Subcutaneous adipose tissue (tissue), 4 donors: ENCODE data around the gene THAP4. TPM values are rescaled to one million over a fixed set of nuclear protein-coding genes. Genes with fewer than 3 reads are reported as not detected.

Experiments
- total RNA-seq, 4 donors: library from RNA; depleted of rRNA; stranded (reverse); fragments of >200 nt; gene quantifications; one replicate each; pipeline ENCODE4 v1.1.0, GENCODE V29; 2016
- TF ChIP-seq, protein P1 (sequence below): fragments of 450-650 bp; IDR thresholded peaks from one replicate; pipeline ENCODE4 v1.5.1; 2016; ENCODE audit warnings: low read depth, mild to moderate bottlenecking, control low read depth, antibody characterized with exemption, moderate library complexity

THAP4 gene
- total RNA-seq, 4 donors from 2014 or later: 24.8 to 54.3 (median 31.1) TPM

DNA sequence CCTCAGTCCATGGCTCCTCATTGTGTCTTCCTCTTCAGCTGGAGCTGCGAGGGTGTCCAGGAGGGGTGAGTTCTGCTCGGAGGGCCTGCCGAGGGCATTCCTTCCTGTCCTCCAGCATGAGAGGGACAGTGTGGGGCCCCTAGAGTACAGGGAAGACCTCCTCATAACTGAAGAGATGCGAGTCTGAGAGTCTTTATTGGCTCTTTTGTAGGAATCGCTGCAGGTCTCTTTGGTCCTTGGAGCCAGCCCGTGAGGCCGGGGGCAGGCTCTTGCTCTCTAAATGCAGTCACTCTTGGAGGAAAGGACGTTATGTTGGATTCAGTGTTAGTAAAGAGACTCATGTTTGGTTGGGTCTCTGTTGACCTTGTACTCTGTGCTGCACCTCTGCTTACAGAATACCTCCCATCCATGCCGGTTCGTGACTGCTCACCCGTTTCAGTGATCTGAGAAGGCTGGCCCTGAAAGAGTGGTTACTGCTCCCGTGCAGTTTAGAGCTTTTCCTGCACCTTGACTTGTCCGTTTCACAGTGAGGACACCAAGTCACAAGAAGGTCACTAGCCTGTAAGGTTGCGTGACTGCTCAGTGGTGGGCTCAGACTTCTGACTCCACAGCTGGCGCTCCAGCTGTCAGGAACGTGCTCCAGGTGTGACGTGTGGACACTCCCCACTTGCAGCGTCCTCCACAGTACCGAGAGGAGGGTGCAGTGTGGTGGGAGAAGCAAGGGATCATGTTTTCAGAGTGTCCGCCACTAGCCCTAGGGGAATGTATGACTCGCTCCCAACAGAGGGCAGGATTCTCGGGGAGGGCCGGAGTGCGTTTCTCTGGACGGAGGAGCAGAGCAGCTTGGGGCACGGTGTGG lies 8.3 kb upstream of the THAP4 start:
- TF ChIP-seq, protein P1, sequence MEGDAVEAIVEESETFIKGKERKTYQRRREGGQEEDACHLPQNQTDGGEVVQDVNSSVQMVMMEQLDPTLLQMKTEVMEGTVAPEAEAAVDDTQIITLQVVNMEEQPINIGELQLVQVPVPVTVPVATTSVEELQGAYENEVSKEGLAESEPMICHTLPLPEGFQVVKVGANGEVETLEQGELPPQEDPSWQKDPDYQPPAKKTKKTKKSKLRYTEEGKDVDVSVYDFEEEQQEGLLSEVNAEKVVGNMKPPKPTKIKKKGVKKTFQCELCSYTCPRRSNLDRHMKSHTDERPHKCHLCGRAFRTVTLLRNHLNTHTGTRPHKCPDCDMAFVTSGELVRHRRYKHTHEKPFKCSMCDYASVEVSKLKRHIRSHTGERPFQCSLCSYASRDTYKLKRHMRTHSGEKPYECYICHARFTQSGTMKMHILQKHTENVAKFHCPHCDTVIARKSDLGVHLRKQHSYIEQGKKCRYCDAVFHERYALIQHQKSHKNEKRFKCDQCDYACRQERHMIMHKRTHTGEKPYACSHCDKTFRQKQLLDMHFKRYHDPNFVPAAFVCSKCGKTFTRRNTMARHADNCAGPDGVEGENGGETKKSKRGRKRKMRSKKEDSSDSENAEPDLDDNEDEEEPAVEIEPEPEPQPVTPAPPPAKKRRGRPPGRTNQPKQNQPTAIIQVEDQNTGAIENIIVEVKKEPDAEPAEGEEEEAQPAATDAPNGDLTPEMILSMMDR: no peak

DNA sequence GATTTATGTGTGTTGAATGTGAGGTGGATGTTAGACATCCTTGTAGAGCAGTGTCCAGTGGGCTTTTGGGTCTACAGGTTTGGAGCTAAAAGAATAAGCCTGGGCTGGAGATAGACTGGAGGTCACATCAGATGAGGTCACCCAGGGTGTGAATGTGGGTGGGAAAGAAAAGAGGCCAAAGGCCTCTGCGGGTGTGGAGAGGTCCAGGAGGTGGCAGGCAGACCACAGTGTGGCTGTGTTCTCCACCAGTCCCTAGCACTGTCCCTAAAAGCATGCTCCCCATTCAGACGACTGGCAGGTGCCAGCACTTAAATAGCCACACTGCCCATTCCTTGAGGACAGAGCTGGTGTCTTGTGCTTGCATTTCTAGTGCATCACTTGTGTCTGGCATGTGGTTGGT lies 4.7 kb upstream of the THAP4 start:
- TF ChIP-seq, protein P1: no peak

DNA sequence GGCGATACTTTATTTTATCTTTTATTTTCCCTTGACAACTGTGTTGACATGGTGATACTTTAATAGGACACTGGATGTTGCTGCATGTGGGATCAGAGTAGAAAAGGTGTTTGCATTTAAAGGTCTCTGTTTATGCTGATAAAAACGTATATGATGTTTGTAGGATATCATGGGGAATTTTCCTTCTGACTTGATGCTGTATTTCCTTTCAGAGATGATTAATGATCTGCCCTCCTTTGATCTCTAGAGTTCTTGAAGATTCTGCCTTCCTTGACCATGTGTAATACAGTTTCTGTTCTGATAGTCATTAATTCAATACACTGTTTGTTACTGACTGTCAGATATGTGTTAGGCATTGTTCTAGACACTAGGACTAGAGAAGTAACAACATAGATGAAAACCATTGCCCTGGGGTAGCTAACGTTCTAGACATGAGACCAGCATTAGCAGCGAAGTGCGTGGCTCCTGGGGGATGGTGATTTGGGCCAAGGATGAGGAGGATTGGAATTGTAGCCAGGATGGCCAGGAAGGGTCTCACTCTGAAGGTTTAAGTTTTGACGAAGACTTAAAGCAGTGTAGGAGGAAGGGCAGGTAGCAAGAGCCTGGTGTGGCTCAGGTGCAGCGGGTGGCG lies 3.3 kb upstream of the THAP4 start:
- TF ChIP-seq, protein P1: no peak

DNA sequence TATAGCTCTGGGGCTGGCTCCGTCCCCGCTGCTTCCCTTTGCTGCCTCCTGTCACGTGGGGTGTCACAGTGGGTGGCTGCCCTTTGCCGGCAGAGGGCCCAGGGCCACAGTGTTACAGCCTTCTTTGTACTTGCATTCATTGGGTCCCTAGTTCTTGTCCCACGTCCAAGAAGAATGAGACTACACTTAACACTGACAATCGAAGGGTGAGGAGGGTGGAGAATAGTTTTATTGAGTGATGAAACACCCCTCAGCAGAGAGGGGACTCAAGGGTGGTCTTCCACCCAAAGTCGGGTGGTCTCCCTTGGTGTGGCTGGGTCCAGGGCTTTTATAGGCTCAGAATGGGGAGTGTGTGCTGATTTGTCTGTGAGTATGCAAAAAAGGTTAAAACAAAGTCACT lies 2.4 kb upstream of the THAP4 start:
- TF ChIP-seq, protein P1: no peak

DNA sequence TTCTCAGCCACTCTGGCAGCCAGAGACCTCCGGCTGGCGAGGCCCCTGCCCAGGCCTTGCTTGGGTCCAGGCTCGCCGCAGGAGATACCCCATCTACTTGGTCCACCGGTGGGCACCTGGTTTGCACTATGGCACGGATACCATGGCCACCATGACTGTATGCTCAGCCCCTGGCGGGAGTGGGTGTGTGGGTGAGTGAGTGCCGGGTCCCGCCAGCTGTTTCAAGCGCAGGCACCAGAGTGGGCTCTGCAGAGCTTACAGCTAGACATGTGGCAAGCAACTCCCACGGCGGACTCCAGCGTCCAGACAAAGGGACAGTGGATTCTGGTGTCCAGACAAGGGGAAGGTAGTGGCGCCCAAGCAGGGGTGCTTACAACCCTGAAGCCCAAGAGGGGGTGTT lies 2.0 kb upstream of the THAP4 start:
- TF ChIP-seq, protein P1: no peak

DNA sequence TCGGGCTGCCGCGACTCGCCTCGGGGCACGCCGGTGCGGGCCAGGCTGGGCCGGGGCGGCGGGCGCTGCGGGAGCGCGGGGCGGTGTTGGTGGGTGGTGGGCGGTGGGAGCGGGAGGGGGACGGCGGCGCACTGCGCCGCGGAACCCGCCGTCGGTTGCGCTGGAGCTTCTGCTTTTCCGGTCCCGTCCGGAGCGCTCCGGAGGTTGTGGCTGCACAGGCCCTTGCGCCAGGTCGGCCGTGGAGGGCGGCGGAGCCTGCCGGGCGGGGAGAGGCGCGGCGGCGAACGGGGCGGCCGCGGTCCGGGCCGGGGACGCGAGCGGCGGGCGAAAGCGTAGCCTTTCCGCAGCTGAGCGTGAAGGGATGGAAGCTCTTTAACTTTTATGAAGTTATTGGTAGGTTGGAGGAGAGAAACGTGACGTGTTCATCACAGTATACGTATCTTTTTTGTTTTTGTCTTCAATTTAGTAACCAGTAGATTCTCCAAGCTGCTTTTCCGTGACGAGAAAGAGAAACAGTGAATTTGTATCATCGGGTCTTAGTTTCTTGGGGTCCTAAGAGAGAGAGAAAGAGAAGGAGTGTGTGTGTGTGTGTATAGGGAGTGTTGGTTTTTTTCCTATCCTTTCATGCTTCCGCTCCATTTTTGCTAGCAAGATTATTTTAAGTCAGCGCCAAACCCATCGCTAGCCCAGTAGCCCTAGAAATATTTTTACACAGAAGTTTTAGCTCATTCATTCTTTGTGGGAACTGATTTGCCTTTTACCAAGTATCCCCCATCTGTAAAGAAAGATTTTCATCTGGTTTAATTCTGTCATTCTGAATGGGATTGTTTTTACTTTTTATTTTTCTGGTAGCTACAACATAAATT lies 1.1 kb upstream of the THAP4 start:
- TF ChIP-seq, protein P1: no peak
